Measurements from ENCODE around the gene PITPNC1.

Gene PITPNC1

GRCh38 chr17:67687511-67687910, 310.4 kb downstream of the PITPNC1 start:
- TF ChIP-seq TAF1 (IDR thresholded peaks at IDR 0.05; ENCODE audit: borderline replicate concordance, insufficient read depth, low read length) (no peak), FOXP2 (optimal IDR thresholded peaks at IDR 0.05; ENCODE audit: borderline replicate concordance, extremely low read depth, extremely low read length, insufficient read depth) (no peak), REST (IDR thresholded peaks at IDR 0.05; ENCODE audit: insufficient read depth in 1 of 2, low read depth in 2 of 2, low read length in 2 of 2) (no peak), POLR2AphosphoS5 (IDR thresholded peaks at IDR 0.05; ENCODE audit: low read depth, low read length) (no peak)

GRCh38 chr17:67689534-67690177, 312.6 kb downstream of the PITPNC1 start:
- TF ChIP-seq TAF1 (IDR thresholded peaks at IDR 0.05; ENCODE audit: borderline replicate concordance, insufficient read depth, low read length) (no peak), POLR2AphosphoS5 (IDR thresholded peaks at IDR 0.05; ENCODE audit: low read depth, low read length) (no peak), REST (IDR thresholded peaks at IDR 0.05; ENCODE audit: insufficient read depth in 1 of 2, low read depth in 2 of 2, low read length in 2 of 2) (no peak), SIN3A (IDR thresholded peaks at IDR 0.05; ENCODE audit: borderline replicate concordance, insufficient read depth, low read length) (no peak), FOXP2 (optimal IDR thresholded peaks at IDR 0.05; ENCODE audit: borderline replicate concordance, extremely low read depth, extremely low read length, insufficient read depth) (no peak)

GRCh38 chr17:67693811-67694210, 316.7 kb downstream of the PITPNC1 start:
- no peak for TF ChIP-seq TAF1 (IDR thresholded peaks at IDR 0.05; ENCODE audit: borderline replicate concordance, insufficient read depth, low read length)
- TF ChIP-seq FOXP2 (optimal IDR thresholded peaks at IDR 0.05; ENCODE audit: borderline replicate concordance, extremely low read depth, extremely low read length, insufficient read depth) = no peak
- no peak for TF ChIP-seq REST (IDR thresholded peaks at IDR 0.05; ENCODE audit: insufficient read depth in 1 of 2, low read depth in 2 of 2, low read length in 2 of 2)
- TF ChIP-seq POLR2AphosphoS5 (IDR thresholded peaks at IDR 0.05; ENCODE audit: low read depth, low read length) = no peak
- TF ChIP-seq SIN3A (IDR thresholded peaks at IDR 0.05; ENCODE audit: borderline replicate concordance, insufficient read depth, low read length) = no peak

- TF ChIP-seq POLR2AphosphoS5 (IDR thresholded peaks at IDR 0.05; ENCODE audit: low read depth, low read length) (no peak), REST (IDR thresholded peaks at IDR 0.05; ENCODE audit: insufficient read depth in 1 of 2, low read depth in 2 of 2, low read length in 2 of 2) (no peak), FOXP2 (optimal IDR thresholded peaks at IDR 0.05; ENCODE audit: borderline replicate concordance, extremely low read depth, extremely low read length, insufficient read depth) (no peak), TAF1 (IDR thresholded peaks at IDR 0.05; ENCODE audit: borderline replicate concordance, insufficient read depth, low read length) (no peak), SIN3A (IDR thresholded peaks at IDR 0.05; ENCODE audit: borderline replicate concordance, insufficient read depth, low read length) (no peak)
Measured at GRCh38 chr17:67696347-67696746, 319.3 kb downstream of the PITPNC1 start.

All from PFSK-1 (cell line).